Trophoblast cell (in vitro differentiated cells and primary cell): ENCODE results near the gene KMT5B.
"Not testable (repeated sequence)": the region's sequence is repeated elsewhere in the genome, so short reads cannot be mapped to it uniquely, and the experiment has no call there.

Experiments
- DNase-seq, 2 donors: peaks; one replicate each; pipeline ENCODE4 v3.0.0-alpha.2; 2016
- H2AFZ ChIP-seq: 2 replicates; pipeline ENCODE4 v1.6.1; 2013; ENCODE audit warnings: low read length, moderate library complexity, mild to moderate bottlenecking; ENCODE audit not compliant: insufficient read depth, poor library complexity
- H2AK5ac ChIP-seq: 2 replicates; pipeline ENCODE4 v1.6.1; 2013; ENCODE audit warnings: mild to moderate bottlenecking, low read length
- H2BK120ac ChIP-seq: 2 replicates; pipeline ENCODE4 v1.6.1; 2013; ENCODE audit warnings: low read length, mild to moderate bottlenecking, moderate library complexity; ENCODE audit not compliant: insufficient read depth, poor library complexity
- H2BK12ac ChIP-seq: 2 replicates; pipeline ENCODE4 v1.6.1; 2013; ENCODE audit warnings: mild to moderate bottlenecking, low read length, moderate library complexity
- H2BK5ac ChIP-seq: 2 replicates; pipeline ENCODE4 v1.6.1; 2013; ENCODE audit warnings: low read length, low read depth, moderate library complexity, mild to moderate bottlenecking; ENCODE audit not compliant: poor library complexity
- H3K14ac ChIP-seq: 2 replicates; pipeline ENCODE4 v1.6.1; 2013; ENCODE audit warnings: mild to moderate bottlenecking, low read length
- H3K18ac ChIP-seq: 2 replicates; pipeline ENCODE4 v1.6.1; 2013; ENCODE audit warnings: mild to moderate bottlenecking, low read length
- H3K23ac ChIP-seq: 2 replicates; pipeline ENCODE4 v1.6.1; 2013; ENCODE audit warnings: low read length
- H3K27ac ChIP-seq: 2 replicates; pipeline ENCODE4 v1.5.1; 2013; ENCODE audit warnings: low read depth, mild to moderate bottlenecking, inconsistent platforms, low read length, moderate library complexity
- H3K27me3 ChIP-seq: 2 replicates; pipeline ENCODE4 v1.6.1; 2013; ENCODE audit warnings: inconsistent platforms, mild to moderate bottlenecking, low read length, moderate library complexity; ENCODE audit not compliant: insufficient read depth
- H3K36me3 ChIP-seq, 2 experiments: 1 replicate in 1 of 2; 2 replicates in 1 of 2; pipeline ENCODE4 v1.6.1; 2013; ENCODE audit warnings: low read length in 2 of 2, mild to moderate bottlenecking in 2 of 2, moderate library complexity in 1 of 2; ENCODE audit not compliant: insufficient read depth in 2 of 2, control insufficient read depth in 1 of 2
- H3K4ac ChIP-seq: 2 replicates; pipeline ENCODE4 v1.6.1; 2013; ENCODE audit warnings: low read depth, mild to moderate bottlenecking, low read length, moderate library complexity
- H3K4me1 ChIP-seq, 2 experiments: 1 replicate in 1 of 2; 2 replicates in 1 of 2; pipeline ENCODE4 v1.6.1; 2013; ENCODE audit warnings: low read length in 2 of 2, mild to moderate bottlenecking in 2 of 2, moderate library complexity in 1 of 2; ENCODE audit not compliant: insufficient read depth in 2 of 2, control insufficient read depth in 1 of 2
- H3K4me2 ChIP-seq: 2 replicates; pipeline ENCODE4 v1.6.1; 2013; ENCODE audit warnings: inconsistent platforms, mild to moderate bottlenecking, low read length, moderate library complexity
- H3K4me3 ChIP-seq: 2 replicates; pipeline ENCODE4 v1.5.1; 2013; ENCODE audit warnings: mild to moderate bottlenecking, low read depth, low read length, inconsistent platforms
- H3K79me1 ChIP-seq: one replicate; pipeline ENCODE4 v1.6.1; 2013; ENCODE audit warnings: low read length
- H3K79me2 ChIP-seq: 2 replicates; pipeline ENCODE4 v1.6.1; 2013; ENCODE audit warnings: low read length, mild to moderate bottlenecking; ENCODE audit not compliant: control insufficient read depth, insufficient read depth, poor library complexity
- H3K9ac ChIP-seq: 2 replicates; pipeline ENCODE4 v1.6.1; 2013; ENCODE audit warnings: mild to moderate bottlenecking, low read length
- H3K9me3 ChIP-seq: 2 replicates; pipeline ENCODE4 v1.6.1; 2013; ENCODE audit warnings: low read depth, mild to moderate bottlenecking, control low read depth, inconsistent platforms, low read length; ENCODE audit not compliant: insufficient read depth
- H4K12ac ChIP-seq: 2 replicates; pipeline ENCODE4 v1.6.1; 2013; ENCODE audit warnings: low read depth, mild to moderate bottlenecking, low read length, moderate library complexity
- H4K8ac ChIP-seq: 2 replicates; pipeline ENCODE4 v1.6.1; 2013; ENCODE audit warnings: low read depth, mild to moderate bottlenecking, low read length, moderate library complexity
- H4K91ac ChIP-seq: one replicate; pipeline ENCODE4 v1.6.1; 2013; ENCODE audit warnings: low read depth, mild to moderate bottlenecking, low read length, moderate library complexity
- WGBS: extraction: QIAGEN DNeasy Blood & Tissue Kit; methylation state at CpG from one replicate; pipeline ENCODE4 v1.1.7; 2013; ENCODE audit warnings: missing lambda C conversion rate; ENCODE audit not compliant: insufficient read length, insufficient coverage; ENCODE audit errors: extremely low coverage; 5-methylcytosine and 5-hydroxymethylcytosine counted together

The KMT5B gene

GRCh38 chr11:68244912-68245311 is 31.8 kb upstream of the KMT5B start:
- not testable (repeated sequence) for H3K23ac ChIP-seq, H3K36me3 ChIP-seq, H3K9me3 ChIP-seq, H3K14ac ChIP-seq, H4K12ac ChIP-seq, H2BK5ac ChIP-seq, H2AK5ac ChIP-seq, H3K9ac ChIP-seq, H4K8ac ChIP-seq, H3K4me3 ChIP-seq, H3K4ac ChIP-seq, H3K4me2 ChIP-seq, H3K79me1 ChIP-seq, DNase-seq, H3K79me2 ChIP-seq, H2BK12ac ChIP-seq, H3K4me1 ChIP-seq, H3K18ac ChIP-seq, H4K91ac ChIP-seq, H3K27me3 ChIP-seq, H2AFZ ChIP-seq, H2BK120ac ChIP-seq, H3K27ac ChIP-seq
- WGBS: no CpG with 5 or more reads among the region's 5 CpGs

- not testable (repeated sequence) for H3K79me1 ChIP-seq, H3K18ac ChIP-seq, H3K9ac ChIP-seq, H4K91ac ChIP-seq, H3K4me3 ChIP-seq, H3K79me2 ChIP-seq, H2BK5ac ChIP-seq, H3K27ac ChIP-seq, H4K8ac ChIP-seq, H3K14ac ChIP-seq, H2AK5ac ChIP-seq, H2BK12ac ChIP-seq, H3K27me3 ChIP-seq, H2AFZ ChIP-seq, H4K12ac ChIP-seq, H3K36me3 ChIP-seq, H2BK120ac ChIP-seq, H3K4me2 ChIP-seq, DNase-seq, H3K4ac ChIP-seq, H3K23ac ChIP-seq, H3K9me3 ChIP-seq, H3K4me1 ChIP-seq
- WGBS: no CpG with 5 or more reads among the region's 1 CpG
Measured at GRCh38 chr11:68243847-68244246, 30.8 kb upstream of the KMT5B start.

- no peak overlapping the region for H2AK5ac ChIP-seq
- H3K4ac ChIP-seq: no peak overlapping the region
- H4K8ac ChIP-seq: no peak overlapping the region
- no CpG with 5 or more reads among the region's 2 CpGs for WGBS
- H3K27ac ChIP-seq: no peak overlapping the region
- no peaks in the 10 kb centered on the region for H3K79me1 ChIP-seq
- no peak overlapping the region for H3K23ac ChIP-seq
- no peaks in the 10 kb centered on the region for H3K9me3 ChIP-seq
- no peak overlapping the region for H2BK120ac ChIP-seq
- H3K36me3 ChIP-seq: no peaks in the 10 kb centered on the region
- no peaks in the 10 kb centered on the region for H3K79me2 ChIP-seq
- H4K12ac ChIP-seq: no peak overlapping the region
- H2AFZ ChIP-seq: no peak overlapping the region
- no peak overlapping the region for H3K9ac ChIP-seq
- no peak overlapping the region for H3K4me3 ChIP-seq
- H2BK5ac ChIP-seq: no peak overlapping the region
- no peaks in the 10 kb centered on the region for H3K4me1 ChIP-seq
- H4K91ac ChIP-seq: no peak overlapping the region
- no peak for DNase-seq
- no peak overlapping the region for H3K18ac ChIP-seq
- no peak overlapping the region for H3K14ac ChIP-seq
- H3K4me2 ChIP-seq: no peak overlapping the region
- no peaks in the 10 kb centered on the region for H3K27me3 ChIP-seq
- no peak overlapping the region for H2BK12ac ChIP-seq
Measured at GRCh38 chr11:68242616-68243015, 29.5 kb upstream of the KMT5B start.

GRCh38 chr11:68231621-68232020 is 18.5 kb upstream of the KMT5B start:
- H4K8ac ChIP-seq: no peak overlapping the region
- WGBS: no CpG with 5 or more reads among the region's 7 CpGs
- no peak overlapping the region for H3K9ac ChIP-seq

More at GRCh38 chr11:68231621-68232020, 18.5 kb upstream of the KMT5B start:
- no peak overlapping the region for H3K27ac ChIP-seq
- H3K36me3 ChIP-seq: no peaks in the 10 kb centered on the region
- H3K4me3 ChIP-seq: no peak overlapping the region
- H3K4me1 ChIP-seq: no peaks in the 10 kb centered on the region
- H2AFZ ChIP-seq: no peak overlapping the region
- H3K4me2 ChIP-seq: no peak overlapping the region
- no peaks in the 10 kb centered on the region for H3K79me2 ChIP-seq
- no peak overlapping the region for H4K12ac ChIP-seq
- H3K23ac ChIP-seq: no peak overlapping the region
- H3K9me3 ChIP-seq: no peaks in the 10 kb centered on the region
- no peak for DNase-seq
- no peak overlapping the region for H2BK120ac ChIP-seq
- no peak overlapping the region for H2BK12ac ChIP-seq
- H3K18ac ChIP-seq: no peak overlapping the region
- no peak overlapping the region for H3K14ac ChIP-seq
- H4K91ac ChIP-seq: no peak overlapping the region
- H3K4ac ChIP-seq: no peak overlapping the region
- no peaks in the 10 kb centered on the region for H3K27me3 ChIP-seq
- H3K79me1 ChIP-seq: no peaks in the 10 kb centered on the region
- no peak overlapping the region for H2AK5ac ChIP-seq
- no peak overlapping the region for H2BK5ac ChIP-seq
